Measurements from ENCODE around the gene KCNK15.
"Not testable (repeated sequence)": the region's sequence is repeated elsewhere in the genome, so short reads cannot be mapped to it uniquely, and the experiment has no call there.

KCNK15 gene

DNA sequence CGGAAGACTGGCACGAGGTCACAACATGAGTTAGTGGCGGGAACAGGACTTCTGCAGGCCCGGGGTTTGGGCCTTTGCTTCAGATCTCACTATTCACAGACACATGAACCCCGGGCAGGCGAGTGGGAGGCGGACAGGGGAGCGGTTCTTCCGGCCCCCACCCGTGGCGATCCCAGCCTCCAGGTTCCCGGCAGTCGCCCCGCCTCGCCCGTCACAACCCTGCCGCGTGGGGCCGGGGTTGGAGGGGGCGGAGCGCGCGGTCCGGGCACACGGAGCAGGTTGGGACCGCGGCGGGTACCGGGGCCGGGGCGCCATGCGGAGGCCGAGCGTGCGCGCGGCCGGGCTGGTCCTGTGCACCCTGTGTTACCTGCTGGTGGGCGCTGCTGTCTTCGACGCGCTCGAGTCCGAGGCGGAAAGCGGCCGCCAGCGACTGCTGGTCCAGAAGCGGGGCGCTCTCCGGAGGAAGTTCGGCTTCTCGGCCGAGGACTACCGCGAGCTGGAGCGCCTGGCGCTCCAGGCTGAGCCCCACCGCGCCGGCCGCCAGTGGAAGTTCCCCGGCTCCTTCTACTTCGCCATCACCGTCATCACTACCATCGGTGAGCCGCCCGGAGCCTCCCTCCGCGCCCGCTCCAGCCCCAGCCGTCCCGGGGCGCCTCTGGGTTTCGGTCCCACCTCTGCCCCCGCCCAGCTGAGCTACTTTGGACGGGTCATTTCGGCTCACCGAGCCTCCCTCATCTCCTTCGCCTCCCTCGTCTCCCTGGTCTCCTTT lies at the start of gene KCNK15:
TSS of gene KCNK15 (plus strand) at position 268 of the 769 bp plus-strand sequence. CDS start at position 314, 46 bp downstream.
- peak; percentile 48 for DNase-seq

- peak; percentile 36 for DNase-seq
These were observed 49.4 kb upstream of the KCNK15 start for GRCh38 chr20:44696315-44696714.

- not testable (repeated sequence) for DNase-seq
These were observed 48.6 kb upstream of the KCNK15 start for GRCh38 chr20:44697041-44697440.

DNA sequence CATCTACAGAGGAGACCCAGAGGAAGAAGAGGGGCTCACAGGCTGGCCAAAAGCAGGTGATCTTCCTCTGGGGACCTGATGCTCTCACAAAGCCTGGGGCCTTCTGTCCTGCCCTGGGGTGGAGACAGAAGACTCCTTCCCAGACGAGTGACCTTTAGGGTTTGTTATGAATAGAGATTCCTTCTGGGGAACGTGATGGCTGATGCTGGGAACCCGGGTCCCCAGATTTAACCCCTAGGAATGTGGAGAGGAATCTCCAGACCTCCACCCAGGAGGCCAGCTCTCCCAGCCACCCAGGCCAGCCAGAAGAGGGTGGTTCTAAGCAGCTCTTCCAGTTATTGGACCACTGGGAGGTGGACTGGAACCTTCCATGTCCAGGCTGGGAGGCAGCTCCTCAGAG lies 47.3 kb upstream of the KCNK15 start:
- DNase-seq = no peak

DNA sequence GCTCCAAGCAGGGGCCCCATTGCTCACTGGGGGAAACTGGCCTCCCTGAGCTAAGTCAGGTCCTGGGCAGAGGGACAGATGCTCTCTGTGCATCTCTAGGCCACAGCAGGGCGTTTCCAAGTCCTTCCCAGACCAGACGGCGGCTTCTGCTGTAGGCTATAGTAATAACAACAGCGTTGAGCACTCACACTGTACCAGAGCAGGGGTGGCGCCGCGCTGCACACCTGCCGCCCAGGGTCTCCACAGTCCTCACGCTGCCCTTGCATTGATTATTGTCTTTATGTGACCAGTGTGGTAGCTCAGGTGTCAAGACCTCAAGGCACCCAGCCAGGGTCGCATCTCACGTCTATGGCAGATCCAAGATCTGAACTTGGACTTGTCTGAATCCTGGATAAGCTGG lies 45.4 kb upstream of the KCNK15 start:
- no peak for DNase-seq

DNA sequence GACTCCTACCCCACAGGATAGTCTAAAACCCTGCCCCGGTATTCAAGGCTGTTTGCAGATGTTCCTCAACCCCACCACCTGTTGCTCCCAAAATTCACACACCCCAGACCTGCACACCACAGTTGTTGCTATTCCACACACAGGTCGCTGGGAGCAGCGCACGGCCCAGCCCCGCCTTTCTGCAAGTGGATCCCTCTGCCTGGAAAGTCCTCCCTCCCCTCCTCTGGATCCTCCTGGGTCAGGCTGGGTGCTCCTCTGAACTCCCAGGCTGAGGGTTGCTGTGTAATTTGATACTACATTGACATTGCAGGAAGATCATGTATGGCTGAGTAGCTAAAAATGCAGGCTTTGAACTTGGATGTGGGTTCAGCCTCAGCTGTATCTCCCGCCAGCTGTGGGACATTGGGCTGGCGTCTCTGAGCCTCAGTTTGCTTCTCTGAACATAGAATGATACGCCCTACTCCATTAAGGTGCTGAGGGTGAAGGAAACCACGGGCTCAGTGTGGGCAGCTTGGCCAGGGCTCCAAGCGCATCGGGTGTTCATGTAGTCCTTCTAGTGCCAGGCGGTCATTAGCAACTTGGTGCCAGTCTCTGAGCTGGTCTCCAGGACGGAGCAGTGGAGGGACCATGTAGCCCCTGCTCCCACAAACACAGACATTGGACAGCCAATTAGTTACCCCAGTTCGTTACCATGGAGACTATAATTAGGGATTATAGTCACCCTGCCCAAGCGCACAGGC lies 44.4 kb upstream of the KCNK15 start:
- no peak for DNase-seq

DNA sequence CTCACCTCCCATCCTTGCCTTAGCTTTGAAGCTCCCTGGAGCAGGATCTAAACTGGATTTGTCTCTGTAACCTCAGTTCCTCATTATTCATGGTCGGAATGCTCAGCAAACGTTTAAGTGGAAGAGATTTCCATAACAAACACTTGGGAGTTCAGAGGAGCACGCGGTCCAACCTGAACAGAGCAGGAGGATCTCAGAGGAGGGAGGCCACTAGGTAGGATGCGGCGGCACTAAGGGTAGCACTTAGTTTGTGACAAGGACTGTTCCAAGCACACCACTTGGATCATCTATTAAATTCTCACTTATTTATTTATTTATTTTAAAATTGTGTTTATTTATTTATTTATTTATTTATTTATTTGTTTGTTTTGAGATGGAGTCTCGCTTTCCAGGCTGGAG lies 43.8 kb upstream of the KCNK15 start:
- no peak for DNase-seq

GRCh38 chr20:44702776-44703175 lies 42.9 kb upstream of the KCNK15 start:
- DNase-seq = peak; percentile 59

GRCh38 chr20:44703183-44703925 lies 42.3 kb upstream of the KCNK15 start:
- no peak for DNase-seq

GRCh38 chr20:44703956-44704488 lies 41.6 kb upstream of the KCNK15 start:
- DNase-seq = no peak

DNA sequence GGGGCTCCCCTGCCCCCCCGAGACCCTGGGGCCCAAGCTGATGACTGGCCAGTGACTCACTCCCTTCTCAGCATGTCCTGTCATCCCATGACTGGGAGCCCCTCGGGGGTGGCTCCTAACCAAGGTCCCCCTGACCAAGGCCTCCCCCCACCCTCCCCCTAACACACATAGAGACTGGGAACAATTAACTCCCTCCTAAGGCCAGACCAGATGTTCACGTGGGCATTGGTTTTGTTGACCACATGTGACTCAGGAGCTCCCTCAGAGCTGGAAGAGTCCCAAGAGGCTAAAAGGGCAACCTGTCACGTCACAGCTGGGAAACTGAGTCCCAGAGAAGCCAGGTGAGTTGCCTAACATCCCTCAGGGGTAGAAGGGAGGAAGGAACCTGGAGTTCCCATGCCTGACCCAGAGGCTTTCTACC lies 41.1 kb upstream of the KCNK15 start:
- no peak for DNase-seq

DNA sequence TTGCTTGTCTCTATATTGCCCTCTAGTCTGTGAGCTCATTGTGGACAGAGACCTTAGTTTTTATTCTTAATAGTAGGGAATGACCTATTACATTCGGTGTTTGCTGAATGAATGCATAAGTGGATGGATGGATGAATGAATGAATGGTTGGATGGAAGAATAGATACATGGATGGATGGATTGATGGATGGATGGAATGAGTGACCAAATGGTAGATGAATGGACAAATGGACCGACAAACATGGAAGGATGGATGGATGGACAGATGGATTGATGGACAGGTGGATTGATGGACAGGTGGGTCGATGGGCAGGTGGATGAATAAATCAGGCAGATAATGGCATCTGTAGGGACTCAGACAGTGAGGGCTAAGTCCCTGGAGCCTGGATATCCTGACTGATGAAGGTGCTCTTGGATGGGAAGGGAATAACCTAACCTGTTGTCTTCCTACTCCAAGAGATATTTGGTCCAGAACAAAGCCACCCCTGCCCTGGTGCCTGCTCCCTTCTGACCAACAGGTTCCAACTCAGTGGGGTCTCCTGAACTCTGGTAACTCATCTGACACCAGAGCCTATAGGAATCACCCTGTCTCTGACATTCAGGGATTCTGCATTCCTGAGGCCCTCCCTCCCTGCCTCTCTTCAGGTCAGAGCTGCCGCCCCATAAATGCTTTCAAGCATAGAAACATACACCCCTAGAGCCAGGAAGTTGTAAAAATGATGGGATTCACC lies 40.1 kb upstream of the KCNK15 start:
- no peak for DNase-seq

DNA sequence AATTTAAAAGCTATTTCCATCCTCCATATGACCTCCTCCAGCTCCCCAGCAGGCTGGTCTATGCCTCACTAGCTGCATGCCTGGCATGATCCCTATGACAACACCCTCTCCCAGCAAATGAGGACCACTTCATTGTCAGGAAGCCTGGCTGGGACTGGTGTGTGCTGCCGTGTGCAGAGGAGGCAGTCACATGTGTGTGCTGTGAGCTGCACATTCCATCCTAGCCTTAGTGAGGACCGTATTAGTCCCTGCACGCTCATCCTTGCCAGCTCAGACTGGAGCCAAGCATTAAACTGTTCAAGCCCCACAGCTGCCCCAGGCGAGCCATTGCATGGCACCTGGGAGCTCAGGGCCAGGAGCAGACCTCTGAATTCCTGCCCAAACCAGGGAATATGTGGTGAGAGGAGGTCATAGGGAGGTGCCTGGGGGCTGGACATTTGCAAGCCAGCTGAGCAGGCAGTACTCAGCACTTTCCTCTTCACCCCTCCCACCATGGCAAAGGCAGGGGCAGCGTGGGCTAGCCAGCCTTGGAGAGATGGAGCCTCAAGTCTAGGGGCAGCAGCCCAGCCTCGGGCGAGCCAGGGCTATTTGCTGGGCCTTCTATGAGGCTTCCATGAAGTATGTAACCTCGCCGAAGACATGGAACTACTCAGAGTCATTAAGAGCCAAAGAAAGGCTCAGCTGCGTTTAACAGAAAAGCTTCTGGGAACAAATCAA lies 39.2 kb upstream of the KCNK15 start:
- no peak for DNase-seq

GRCh38 chr20:44707018-44707579 lies 38.6 kb upstream of the KCNK15 start:
- DNase-seq = no peak

GRCh38 chr20:44709380-44709779 lies 36.3 kb upstream of the KCNK15 start:
- no peak for DNase-seq

GRCh38 chr20:44709797-44710196 lies 35.9 kb upstream of the KCNK15 start:
- no peak for DNase-seq

GRCh38 chr20:44711237-44711636 lies 34.4 kb upstream of the KCNK15 start:
- no peak for DNase-seq

- no peak for DNase-seq
These were observed 31.5 kb upstream of the KCNK15 start for GRCh38 chr20:44714102-44714700.

- peak; percentile 95 for DNase-seq
These were observed 30.8 kb upstream of the KCNK15 start, which contains the start of gene CCN5 for GRCh38 chr20:44714701-44715498. TSS of gene CCN5 (plus strand) at chr20:44715369. CDS start at chr20:44715391, 22 bp downstream.

Measured in hematopoietic multipotent progenitor cell treated with erythropoietin and hydrocortisone succinate and interleukin-3 and kit ligand, for 4 days (in vitro differentiated cells).